Measurements from ENCODE around the gene PPP1R13B.

PPP1R13B gene

GRCh38 chr14:103818422-103818821 lies 29.0 kb downstream of the PPP1R13B start:
- TF ChIP-seq GATA2 (IDR thresholded peaks at IDR 0.05; ENCODE audit: low read depth, low read length) (no peak), GATA3 (IDR thresholded peaks at IDR 0.05; ENCODE audit: low read depth, low read length) (no peak)

- TF ChIP-seq GATA3 (IDR thresholded peaks at IDR 0.05; ENCODE audit: low read depth, low read length), result no peak
- no peak for TF ChIP-seq GATA2 (IDR thresholded peaks at IDR 0.05; ENCODE audit: low read depth, low read length)
Observed at GRCh38 chr14:103817595-103817994, 29.8 kb downstream of the PPP1R13B start.

- peak; percentile 79; the same call in 1 of the 2 replicates for TF ChIP-seq GATA2 (IDR thresholded peaks at IDR 0.05; ENCODE audit: low read depth, low read length)
- peak; percentile 71 for TF ChIP-seq GATA3 (IDR thresholded peaks at IDR 0.05; ENCODE audit: low read depth, low read length)
Observed at GRCh38 chr14:103816991-103817390, 30.4 kb downstream of the PPP1R13B start.

- TF ChIP-seq GATA2 (IDR thresholded peaks at IDR 0.05; ENCODE audit: low read depth, low read length) (no peak), GATA3 (IDR thresholded peaks at IDR 0.05; ENCODE audit: low read depth, low read length) (no peak)
Observed at GRCh38 chr14:103815253-103815652, 32.1 kb downstream of the PPP1R13B start.

GRCh38 chr14:103811189-103811588 lies 36.2 kb downstream of the PPP1R13B start:
- TF ChIP-seq GATA3 (IDR thresholded peaks at IDR 0.05; ENCODE audit: low read depth, low read length) (no peak), GATA2 (IDR thresholded peaks at IDR 0.05; ENCODE audit: low read depth, low read length) (no peak)

- TF ChIP-seq GATA3 (IDR thresholded peaks at IDR 0.05; ENCODE audit: low read depth, low read length) (no peak), GATA2 (IDR thresholded peaks at IDR 0.05; ENCODE audit: low read depth, low read length) (no peak)
Observed at GRCh38 chr14:103808403-103809001, 38.9 kb downstream of the PPP1R13B start.

- no peak for TF ChIP-seq GATA2 (IDR thresholded peaks at IDR 0.05; ENCODE audit: low read depth, low read length)
- TF ChIP-seq GATA3 (IDR thresholded peaks at IDR 0.05; ENCODE audit: low read depth, low read length), result no peak
Observed at GRCh38 chr14:103806805-103807204, 40.6 kb downstream of the PPP1R13B start.

- TF ChIP-seq GATA2 (IDR thresholded peaks at IDR 0.05; ENCODE audit: low read depth, low read length) (no peak), GATA3 (IDR thresholded peaks at IDR 0.05; ENCODE audit: low read depth, low read length) (no peak)
Observed at GRCh38 chr14:103805708-103806107, 41.7 kb downstream of the PPP1R13B start.

- TF ChIP-seq GATA2 (IDR thresholded peaks at IDR 0.05; ENCODE audit: low read depth, low read length), result no peak
- no peak for TF ChIP-seq GATA3 (IDR thresholded peaks at IDR 0.05; ENCODE audit: low read depth, low read length)
Observed at GRCh38 chr14:103803661-103804060, 43.7 kb downstream of the PPP1R13B start.

- TF ChIP-seq GATA2 (IDR thresholded peaks at IDR 0.05; ENCODE audit: low read depth, low read length) (no peak), GATA3 (IDR thresholded peaks at IDR 0.05; ENCODE audit: low read depth, low read length) (no peak)
Observed at GRCh38 chr14:103802356-103802755, 45.0 kb downstream of the PPP1R13B start.

- TF ChIP-seq GATA3 (IDR thresholded peaks at IDR 0.05; ENCODE audit: low read depth, low read length) (no peak), GATA2 (IDR thresholded peaks at IDR 0.05; ENCODE audit: low read depth, low read length) (no peak)
Observed at GRCh38 chr14:103801459-103801858, 45.9 kb downstream of the PPP1R13B start.

- TF ChIP-seq GATA2 (IDR thresholded peaks at IDR 0.05; ENCODE audit: low read depth, low read length) (no peak), GATA3 (IDR thresholded peaks at IDR 0.05; ENCODE audit: low read depth, low read length) (no peak)
Observed at GRCh38 chr14:103788086-103788485, 59.3 kb downstream of the PPP1R13B start.

- TF ChIP-seq GATA3 (IDR thresholded peaks at IDR 0.05; ENCODE audit: low read depth, low read length), result no peak
- TF ChIP-seq GATA2 (IDR thresholded peaks at IDR 0.05; ENCODE audit: low read depth, low read length), result no peak
Observed at GRCh38 chr14:103782376-103782775, 65.0 kb downstream of the PPP1R13B start.

- TF ChIP-seq GATA2 (IDR thresholded peaks at IDR 0.05; ENCODE audit: low read depth, low read length) (no peak), GATA3 (IDR thresholded peaks at IDR 0.05; ENCODE audit: low read depth, low read length) (no peak)
Observed at GRCh38 chr14:103775506-103775905, 71.9 kb downstream of the PPP1R13B start.

GRCh38 chr14:103773521-103773920 lies 73.9 kb downstream of the PPP1R13B start:
- TF ChIP-seq GATA2 (IDR thresholded peaks at IDR 0.05; ENCODE audit: low read depth, low read length) (no peak), GATA3 (IDR thresholded peaks at IDR 0.05; ENCODE audit: low read depth, low read length) (no peak)

All from SH-SY5Y (cell line).